Activated CD4-positive, CD25-positive, alpha-beta regulatory T cell treated with anti-CD3 and anti-CD28 coated beads, Interleukin-2, amount 50 U/mL, for 72 hours (primary cell): ENCODE measurements around the gene EAPP.
"Not testable (repeated sequence)": the region's sequence is repeated elsewhere in the genome, so short reads cannot be mapped to it uniquely, and the experiment has no call there.

Source experiments
- DNase-seq: peaks from one replicate; pipeline ENCODE4 v3.0.0; 2021

EAPP gene

GRCh38 chr14:34539407-34540180 lies at the start of gene EAPP:
TSS of gene EAPP (minus strand) at chr14:34539701. CDS start at chr14:34539628, 73 bp downstream.
- DNase-seq, result peak; percentile 90

- no peak for DNase-seq
Observed at GRCh38 chr14:34583525-34583924, 44.0 kb upstream of the EAPP start.

- DNase-seq, result no peak
Observed at GRCh38 chr14:34582117-34582680, 42.7 kb upstream of the EAPP start.

- no peak for DNase-seq
Observed at GRCh38 chr14:34580381-34580780, 40.9 kb upstream of the EAPP start.

GRCh38 chr14:34571771-34572170 lies 32.3 kb upstream of the EAPP start:
- no peak for DNase-seq

GRCh38 chr14:34569750-34570149 lies 30.2 kb upstream of the EAPP start:
- no peak for DNase-seq

GRCh38 chr14:34568803-34569202 lies 29.3 kb upstream of the EAPP start:
- DNase-seq, result no peak

GRCh38 chr14:34562776-34563150 lies 23.3 kb upstream of the EAPP start:
- DNase-seq, result no peak

- not testable (repeated sequence) for DNase-seq
Observed at GRCh38 chr14:34562037-34562775, 22.7 kb upstream of the EAPP start.

- not testable (repeated sequence) for DNase-seq
Observed at GRCh38 chr14:34556498-34556829, 17.0 kb upstream of the EAPP start.

GRCh38 chr14:34555583-34556497 lies 16.3 kb upstream of the EAPP start:
- not testable (repeated sequence) for DNase-seq

GRCh38 chr14:34554540-34555250 lies 15.2 kb upstream of the EAPP start:
- no peak for DNase-seq

GRCh38 chr14:34549276-34549966 lies 9.9 kb upstream of the EAPP start:
- not testable (repeated sequence) for DNase-seq

GRCh38 chr14:34548472-34548981 lies 9.0 kb upstream of the EAPP start:
- no peak for DNase-seq

- not testable (repeated sequence) for DNase-seq
Observed at GRCh38 chr14:34547136-34547520, 7.6 kb upstream of the EAPP start.

GRCh38 chr14:34546272-34547135 lies 7.0 kb upstream of the EAPP start:
- not testable (repeated sequence) for DNase-seq

GRCh38 chr14:34540181-34541059 lies 919 bp upstream of the EAPP start:
- DNase-seq, result not testable (repeated sequence)

GRCh38 chr14:34538871-34539406 lies 562 bp downstream of the EAPP start:
- DNase-seq, result no peak

GRCh38 chr14:34538096-34538495 lies 1.4 kb downstream of the EAPP start:
- DNase-seq, result not testable (repeated sequence)
